H9 (cell line): ENCODE results near the gene PLCXD1. TPM values are rescaled to one million over a fixed set of nuclear protein-coding genes. Genes with fewer than 3 reads are reported as not detected.

ENCODE experiments used
- DNase-seq: peaks from one replicate; pipeline ENCODE4 v3.0.0-alpha.2; 2017
- H2AFZ ChIP-seq: one replicate; pipeline ENCODE4 v1.6.1; 2013; ENCODE audit warnings: mild to moderate bottlenecking, low read length, control low read depth, moderate library complexity
- H2AK5ac ChIP-seq: 2 replicates; pipeline ENCODE4 v1.6.1; 2013; ENCODE audit warnings: low read length, control low read depth, mixed read lengths; ENCODE audit not compliant: insufficient read length
- H2BK120ac ChIP-seq: one replicate; pipeline ENCODE4 v1.6.1; 2013; ENCODE audit warnings: low read depth, mild to moderate bottlenecking, low read length, control low read depth, inconsistent platforms; ENCODE audit not compliant: poor library complexity, severe bottlenecking
- H2BK12ac ChIP-seq: 2 replicates; pipeline ENCODE4 v1.6.1; 2013; ENCODE audit warnings: low read length, control low read depth, mixed read lengths, low read depth; ENCODE audit not compliant: insufficient read length
- H2BK15ac ChIP-seq: 2 replicates; pipeline ENCODE4 v1.6.1; 2013; ENCODE audit warnings: low read depth, low read length, control low read depth
- H2BK20ac ChIP-seq: one replicate; pipeline ENCODE4 v1.6.1; 2013; ENCODE audit warnings: low read depth, mild to moderate bottlenecking, low read length, control low read depth, inconsistent platforms; ENCODE audit not compliant: poor library complexity, severe bottlenecking
- H2BK5ac ChIP-seq: 2 replicates; pipeline ENCODE4 v1.6.1; 2013; ENCODE audit warnings: low read length, control low read depth, mixed read lengths; ENCODE audit not compliant: insufficient read length
- H3K14ac ChIP-seq: 2 replicates; pipeline ENCODE4 v1.6.1; 2013; ENCODE audit warnings: low read length, control low read depth; ENCODE audit not compliant: insufficient read depth
- H3K18ac ChIP-seq: 2 replicates; pipeline ENCODE4 v1.6.1; 2013; ENCODE audit warnings: low read depth, mild to moderate bottlenecking, mixed read lengths, low read length, control low read depth; ENCODE audit not compliant: insufficient read length
- H3K23ac ChIP-seq: 2 replicates; pipeline ENCODE4 v1.6.1; 2013; ENCODE audit warnings: low read length, control low read depth, mixed read lengths, low read depth; ENCODE audit not compliant: insufficient read length
- H3K23me2 ChIP-seq: 2 replicates; pipeline ENCODE4 v1.6.1; 2013; ENCODE audit warnings: low read depth, mild to moderate bottlenecking, mixed read lengths, low read length, control low read depth; ENCODE audit not compliant: insufficient read length, poor library complexity, severe bottlenecking
- H3K27ac ChIP-seq: 2 replicates; pipeline ENCODE4 v1.5.1; 2013; ENCODE audit warnings: low read length, control low read depth, mixed read lengths, low read depth; ENCODE audit not compliant: insufficient read length
- H3K27me3 ChIP-seq: 2 replicates; pipeline ENCODE4 v1.6.1; 2013; ENCODE audit warnings: low read length, control low read depth, inconsistent platforms; ENCODE audit not compliant: insufficient read depth
- H3K4ac ChIP-seq: 2 replicates; pipeline ENCODE4 v1.6.1; 2013; ENCODE audit warnings: low read depth, mild to moderate bottlenecking, control low read depth, inconsistent platforms, low read length, moderate library complexity
- H3K4me1 ChIP-seq: 2 replicates; pipeline ENCODE4 v1.6.1; 2013; ENCODE audit warnings: low read length, control low read depth, inconsistent platforms; ENCODE audit not compliant: insufficient read depth
- H3K4me2 ChIP-seq: 2 replicates; pipeline ENCODE4 v1.6.1; 2013; ENCODE audit warnings: low read length, control low read depth, mixed read lengths; ENCODE audit not compliant: insufficient read length, insufficient read depth
- H3K56ac ChIP-seq: 2 replicates; pipeline ENCODE4 v1.6.1; 2013; ENCODE audit warnings: low read depth, mild to moderate bottlenecking, mixed read lengths, low read length, control low read depth; ENCODE audit not compliant: insufficient read length
- H3K79me1 ChIP-seq: 2 replicates; pipeline ENCODE4 v1.6.1; 2013; ENCODE audit warnings: low read depth, mild to moderate bottlenecking, moderate library complexity, low read length, control low read depth, inconsistent platforms; ENCODE audit not compliant: insufficient read depth, poor library complexity, severe bottlenecking
- H3K79me2 ChIP-seq: 2 replicates; pipeline ENCODE4 v1.6.1; 2013; ENCODE audit warnings: low read length, control low read depth, inconsistent platforms; ENCODE audit not compliant: insufficient read depth
- H3K9ac ChIP-seq: 2 replicates; pipeline ENCODE4 v1.6.1; 2013; ENCODE audit warnings: low read length, control low read depth, mixed read lengths; ENCODE audit not compliant: insufficient read length; ENCODE audit errors: extremely low read depth
- H3K9me3 ChIP-seq: one replicate; pipeline ENCODE4 v1.6.1; 2013; ENCODE audit warnings: low read depth, low read length, inconsistent platforms; ENCODE audit not compliant: control insufficient read depth
- H3T11ph ChIP-seq: one replicate; pipeline ENCODE4 v1.6.1; 2013; ENCODE audit warnings: mild to moderate bottlenecking, low read length, control low read depth, inconsistent platforms
- H4K20me1 ChIP-seq: one replicate; pipeline ENCODE4 v1.6.1; 2013; ENCODE audit not compliant: control insufficient read depth, insufficient read length, insufficient read depth
- H4K5ac ChIP-seq: 2 replicates; pipeline ENCODE4 v1.6.1; 2013; ENCODE audit warnings: low read depth, mild to moderate bottlenecking, mixed read lengths, low read length, control low read depth; ENCODE audit not compliant: insufficient read length
- H4K8ac ChIP-seq: replicated peaks from 2 replicates; pipeline ENCODE4 v1.6.1; 2013; ENCODE audit warnings: low read length, control low read depth, mixed read lengths, low read depth; ENCODE audit not compliant: insufficient read length
- H4K91ac ChIP-seq: 2 replicates; pipeline ENCODE4 v1.6.1; 2013; ENCODE audit warnings: low read depth, mild to moderate bottlenecking, moderate library complexity, mixed read lengths, low read length, control low read depth; ENCODE audit not compliant: insufficient read length
- H3K27ac Mint-ChIP-seq, 3 experiments: 2 replicates in 2 of 3; 3 replicates in 1 of 3; pipeline ENCODE4 v1.8.0; 2020 to 2021; ENCODE audit warnings: mixed read lengths in 3 of 3, mild to moderate bottlenecking in 1 of 3, moderate library complexity in 1 of 3
- H3K27me3 Mint-ChIP-seq: 2 replicates; pipeline ENCODE4 v1.8.0; 2021; ENCODE audit warnings: low read depth, mild to moderate bottlenecking, moderate library complexity, mixed read lengths
- H3K36me3 Mint-ChIP-seq, 3 experiments: 2 replicates in 2 of 3; 3 replicates in 1 of 3; pipeline ENCODE4 v1.8.0; 2020 to 2021; ENCODE audit warnings: low read depth in 3 of 3, mixed read lengths in 3 of 3; ENCODE audit not compliant: insufficient read depth in 1 of 3
- H3K4me1 Mint-ChIP-seq, 2 experiments: 2 replicates each; pipeline ENCODE4 v1.8.0; 2020; ENCODE audit warnings: mixed read lengths in 2 of 2
- H3K4me3 Mint-ChIP-seq, 2 experiments: 2 replicates in 1 of 2; 3 replicates in 1 of 2; pipeline ENCODE4 v1.8.0; 2020 to 2021; ENCODE audit warnings: mild to moderate bottlenecking in 2 of 2, mixed read lengths in 2 of 2, moderate library complexity in 1 of 2
- H3K9me3 Mint-ChIP-seq, 2 experiments: 2 replicates in 1 of 2; 3 replicates in 1 of 2; pipeline ENCODE4 v1.8.0; 2020; ENCODE audit warnings: mild to moderate bottlenecking in 2 of 2, mixed read lengths in 2 of 2, moderate library complexity in 1 of 2
- CTCF ChIP-seq: fragments of 200-600 bp; sonication (generic); conservative IDR thresholded peaks from 3 replicates; pipeline ENCODE4 v1.8.0; 2021; ENCODE audit warnings: antibody characterized with exemption, mild to moderate bottlenecking
- WGBS: extraction: QIAGEN DNeasy Blood & Tissue Kit; methylation state at CpG from one replicate; pipeline ENCODE4 v1.1.7; 2013; ENCODE audit warnings: missing lambda C conversion rate, low lambda C conversion rate, mixed read lengths; ENCODE audit not compliant: insufficient read length; ENCODE audit errors: extremely low coverage; 5-methylcytosine and 5-hydroxymethylcytosine counted together
- total RNA-seq: library from RNA; stranded (reverse); gene quantifications from 2 replicates; pipeline ENCODE4 v1.2.1, GENCODE V29; 2021

Gene PLCXD1
- total RNA-seq, 1 experiment from 2014 or later, result 96.5 TPM

- H3K79me2 ChIP-seq, result no peaks in the 10 kb centered on the region
- H3K4me2 ChIP-seq, result no peak overlapping the region
Observed at GRCh38 chrX:314049-314448, 32.9 kb downstream of the PLCXD1 start.

More at GRCh38 chrX:314049-314448, 32.9 kb downstream of the PLCXD1 start:
- H3K4ac ChIP-seq, result no peak overlapping the region
- H4K8ac ChIP-seq, result no peak overlapping the region
- H3K23me2 ChIP-seq, result peaks cover 3% of the 10 kb centered on the region
- Mint-ChIP-seq H3K27ac (no peak overlapping the region), H3K9me3 (no peaks in the 10 kb centered on the region), H3K4me1 (peaks cover 0 to 4% of the 10 kb centered on the region in 2 experiments; a peak in 1 of 4 replicates), H3K4me3 (no peak overlapping the region), H3K36me3 (peaks cover 21 to 47% (median 45%) of the 10 kb centered on the region in 3 experiments), H3K27me3 (peaks cover 2% of the 10 kb centered on the region; the same call in 1 of the 2 replicates)
- whole genome bisulfite sequencing, result no CpG with 5 or more reads among the region's 34 CpGs
- no peak overlapping the region for H3K56ac ChIP-seq
- H3K18ac ChIP-seq, result no peak overlapping the region
- H2BK20ac ChIP-seq, result no peak overlapping the region
- no peaks in the 10 kb centered on the region for H3K4me1 ChIP-seq
- TF ChIP-seq CTCF, result no peak
- no peaks in the 10 kb centered on the region for H3K9me3 ChIP-seq
- H3K79me1 ChIP-seq, result no peaks in the 10 kb centered on the region
- H2BK5ac ChIP-seq, result no peak overlapping the region
- H3K9ac ChIP-seq, result no peak overlapping the region
- no peak overlapping the region for H2AK5ac ChIP-seq
- H3K14ac ChIP-seq, result no peak overlapping the region; the same call in 1 of the 2 replicates
- no peaks in the 10 kb centered on the region for H4K20me1 ChIP-seq
- H3K27ac ChIP-seq, result no peak overlapping the region
- no peak overlapping the region for H3T11ph ChIP-seq
- no peak overlapping the region for H2AFZ ChIP-seq
- DNase-seq, result no peak
- no peak overlapping the region for H4K5ac ChIP-seq
- no peak overlapping the region for H4K91ac ChIP-seq
- no peak overlapping the region for H2BK15ac ChIP-seq
- H3K27me3 ChIP-seq, result no peaks in the 10 kb centered on the region
- H2BK12ac ChIP-seq, result no peak overlapping the region
- H3K23ac ChIP-seq, result no peak overlapping the region
- H2BK120ac ChIP-seq, result no peak overlapping the region
